GM12878 (cell line): ENCODE data around the gene MRNIP.

Source experiments
- CTCF ChIP-seq, 3 experiments: IDR thresholded peaks in 2 of 3; conservative IDR thresholded peaks in 1 of 3; 2 replicates each; pipeline ENCODE4 v1.5.1; 2011; ENCODE audit warnings: low read depth in 3 of 3, low read length in 3 of 3, mild to moderate bottlenecking in 3 of 3, control low read depth in 2 of 3, moderate library complexity in 2 of 3, inconsistent platforms in 1 of 3, mixed read lengths in 1 of 3; ENCODE audit not compliant: control insufficient read depth in 2 of 3, insufficient read depth in 1 of 3; ENCODE audit errors: extremely low read depth in 1 of 3
- EZH2 ChIP-seq: IDR thresholded peaks from 2 replicates; pipeline ENCODE4 v1.6.1; 2012; ENCODE audit warnings: low read depth, mild to moderate bottlenecking, control low read depth, inconsistent platforms, low read length, borderline replicate concordance; ENCODE audit not compliant: control insufficient read depth
- KAT2A ChIP-seq: conservative IDR thresholded peaks from 2 replicates; pipeline ENCODE4 v1.6.1; 2011; ENCODE audit warnings: low read depth, low read length; ENCODE audit not compliant: control insufficient read depth
- POLR2AphosphoS5 ChIP-seq: IDR thresholded peaks from 2 replicates; pipeline ENCODE4 v1.6.1; 2011; ENCODE audit warnings: mild to moderate bottlenecking, low read length, inconsistent platforms
- STAT3 ChIP-seq: IDR thresholded peaks from 2 replicates; pipeline ENCODE4 v1.6.1; 2011; ENCODE audit warnings: low read depth, low read length, improper control_type of control experiment
- SUPT20H ChIP-seq: IDR thresholded peaks from 2 replicates; pipeline ENCODE4 v1.6.1; 2011; ENCODE audit warnings: low read depth, mild to moderate bottlenecking, low read length, moderate library complexity, borderline replicate concordance; ENCODE audit not compliant: control insufficient read depth
- TAF1 ChIP-seq: IDR thresholded peaks from 2 replicates; pipeline ENCODE4 v1.6.1; 2011; ENCODE audit warnings: mild to moderate bottlenecking, low read depth, low read length, borderline replicate concordance
- WRNIP1 ChIP-seq: IDR thresholded peaks from 2 replicates; pipeline ENCODE4 v1.6.1; 2011; ENCODE audit warnings: low read depth, low read length, improper control_type of control experiment, borderline replicate concordance
- YY1 ChIP-seq: IDR thresholded peaks from 2 replicates; pipeline ENCODE4 v1.6.1; 2011; ENCODE audit warnings: low read depth, mild to moderate bottlenecking, low read length
- ZBTB11 ChIP-seq: fragments of 450-650 bp; formaldehyde crosslinking; IDR thresholded peaks from 2 replicates; pipeline ENCODE4 v1.5.0; 2022; ENCODE audit warnings: mild to moderate bottlenecking, missing genetic modification characterization

GRCh38 chr5:179900206-179900605, 41.6 kb upstream of the MRNIP start:
- TF ChIP-seq CTCF (IDR thresholded peaks at IDR 0.05 in 2 of 3, conservative IDR thresholded peaks at IDR 0.05 in 1 of 3; ENCODE audit: control insufficient read depth in 2 of 3, extremely low read depth in 1 of 3, insufficient read depth in 1 of 3, low read depth in 3 of 3, low read length in 3 of 3) (no peak), WRNIP1 (no peak), SUPT20H (no peak), ZBTB11 (CRISPR knock-in tag) (no peak), KAT2A (no peak), TAF1 (no peak), STAT3 (no peak), POLR2AphosphoS5 (no peak), YY1 (no peak), EZH2 (no peak)
